Natural killer cell (primary cell): ENCODE data around the gene KIFAP3. TPM values are rescaled to one million over a fixed set of nuclear protein-coding genes. Genes with fewer than 3 reads are reported as not detected.

Source experiments
- ATAC-seq, 3 donors: fragments of 150-1000 bp in 2 of 3; fragments of 200-7000 bp in 1 of 3; cut with Tn5 transposase; 1 replicate in 1 of 3; 2 replicates in 2 of 3; pipeline ENCODE4 v1.10.0; 2021; ENCODE audit warnings: mild to moderate bottlenecking in 2 of 3, moderate library complexity in 2 of 3
- DNase-seq, 2 donors: peaks; one replicate each; pipeline versions ENCODE4 v3.0.0 to v3.0.0-alpha.2; 2013 to 2021; ENCODE audit warnings: mixed read lengths in 1 of 2
- H3K27ac ChIP-seq: one replicate; pipeline ENCODE4 v1.5.1; 2013; ENCODE audit warnings: mild to moderate bottlenecking, low read length
- H3K27me3 ChIP-seq: one replicate; pipeline ENCODE4 v1.6.1; 2013; ENCODE audit warnings: low read length; ENCODE audit not compliant: control insufficient read depth, insufficient read depth
- H3K36me3 ChIP-seq: one replicate; pipeline ENCODE4 v1.6.1; 2013; ENCODE audit warnings: low read length; ENCODE audit not compliant: control insufficient read depth, insufficient read depth
- H3K4me1 ChIP-seq: one replicate; pipeline ENCODE4 v1.6.1; 2013; ENCODE audit warnings: low read length; ENCODE audit not compliant: control insufficient read depth, insufficient read depth
- H3K4me3 ChIP-seq: one replicate; pipeline ENCODE4 v1.5.1; 2013; ENCODE audit warnings: low read length
- H3K9me3 ChIP-seq: one replicate; pipeline ENCODE4 v1.6.1; 2013; ENCODE audit warnings: low read length; ENCODE audit not compliant: control insufficient read depth, insufficient read depth
- H3K27ac Mint-ChIP-seq, 2 donors: one replicate each; pipeline ENCODE4 v1.8.0; 2022; ENCODE audit warnings: mild to moderate bottlenecking in 2 of 2, mixed read lengths in 2 of 2, moderate library complexity in 1 of 2
- H3K27me3 Mint-ChIP-seq, 2 donors: one replicate each; pipeline ENCODE4 v1.8.0; 2022; ENCODE audit warnings: low read depth in 2 of 2, mixed read lengths in 2 of 2
- H3K36me3 Mint-ChIP-seq: one replicate; pipeline ENCODE4 v1.8.0; 2022; ENCODE audit warnings: mixed read lengths
- H3K4me1 Mint-ChIP-seq, 2 donors: one replicate each; pipeline ENCODE4 v1.8.0; 2022; ENCODE audit warnings: mixed read lengths in 2 of 2
- H3K4me3 Mint-ChIP-seq: one replicate; pipeline ENCODE4 v1.8.0; 2022; ENCODE audit warnings: mild to moderate bottlenecking, moderate library complexity, mixed read lengths
- H3K9me3 Mint-ChIP-seq, 2 donors: one replicate each; pipeline ENCODE4 v1.8.0; 2022; ENCODE audit warnings: mixed read lengths in 2 of 2
- CTCF ChIP-seq: fragments of 200-600 bp; IDR thresholded peaks from one replicate; pipeline ENCODE4 v1.8.0; 2022; ENCODE audit warnings: antibody characterized with exemption
- WGBS: methylation state at CpG from one replicate; pipeline ENCODE4 v1.1.7; 2013; ENCODE audit warnings: missing lambda C conversion rate; ENCODE audit not compliant: insufficient coverage; 5-methylcytosine and 5-hydroxymethylcytosine counted together
- intact Hi-C: fragments of 100-400 bp; cut with micrococcal nuclease; formaldehyde crosslinking; loops from one replicate; pipeline ENCODE4 v1.14.2; 2022
- total RNA-seq, 4 donors: library from RNA; stranded (reverse); fragments of 120-200 nt in 1 of 4; gene quantifications; one replicate each; pipeline versions ENCODE4 v1.2.3 to v1.2.4, GENCODE V29; 2013 to 2022

KIFAP3 gene
- total RNA-seq, 3 donors from 2014 or later (not counting 1 experiment from before 2014, with no cell fraction given): 31.0 to 34.3 (median 33.7) TPM

GRCh38 chr1:169968174-169968573, 106.3 kb downstream of the KIFAP3 start:
- H3K27ac ChIP-seq: no peak overlapping the region
- no peaks in the 10 kb centered on the region for H3K9me3 ChIP-seq
- Mint-ChIP-seq H3K4me3 (no peak overlapping the region), H3K9me3 (no peaks in the 10 kb centered on the region), H3K4me1 (no peaks in the 10 kb centered on the region), H3K27me3 (no peaks in the 10 kb centered on the region), H3K36me3 (peaks cover 8% of the 10 kb centered on the region), H3K27ac (no peak overlapping the region)
- DNase-seq (no peak), ATAC-seq (no peak)
- H3K4me1 ChIP-seq: no peaks in the 10 kb centered on the region
- intact Hi-C loops: no loop called here
- peaks cover 9% of the 10 kb centered on the region for H3K36me3 ChIP-seq
- WGBS: 50% methylated on average over 2 of the region's 4 CpGs
- H3K27me3 ChIP-seq: no peaks in the 10 kb centered on the region
- TF ChIP-seq CTCF: no peak
- no peak overlapping the region for H3K4me3 ChIP-seq

- Histone ChIP-seq H3K36me3 (peaks cover 9% of the 10 kb centered on the region), H3K27me3 (no peaks in the 10 kb centered on the region), H3K4me3 (no peak overlapping the region), H3K27ac (no peak overlapping the region), H3K9me3 (no peaks in the 10 kb centered on the region), H3K4me1 (no peaks in the 10 kb centered on the region)
- intact Hi-C loops: no loop called here
- H3K27ac Mint-ChIP-seq: no peak overlapping the region
- no peak for TF ChIP-seq CTCF
- peaks cover 4% of the 10 kb centered on the region for H3K36me3 Mint-ChIP-seq
- 97% methylated on average over 2 of the region's 4 CpGs for WGBS
- no peaks in the 10 kb centered on the region for H3K27me3 Mint-ChIP-seq
- no peak for ATAC-seq
- DNase-seq: no peak
- H3K9me3 Mint-ChIP-seq: no peaks in the 10 kb centered on the region
- no peak overlapping the region for H3K4me3 Mint-ChIP-seq
- H3K4me1 Mint-ChIP-seq: no peaks in the 10 kb centered on the region
Measured at GRCh38 chr1:169964206-169964605, 110.3 kb downstream of the KIFAP3 start.

- H3K9me3 Mint-ChIP-seq: no peaks in the 10 kb centered on the region
- no peaks in the 10 kb centered on the region for H3K36me3 Mint-ChIP-seq
- H3K4me1 Mint-ChIP-seq: no peaks in the 10 kb centered on the region
- H3K27me3 Mint-ChIP-seq: no peaks in the 10 kb centered on the region
- Histone ChIP-seq H3K27me3 (no peaks in the 10 kb centered on the region), H3K4me3 (no peak overlapping the region), H3K9me3 (no peaks in the 10 kb centered on the region), H3K4me1 (no peaks in the 10 kb centered on the region), H3K36me3 (peaks cover 7% of the 10 kb centered on the region), H3K27ac (no peak overlapping the region)
- DNase-seq (no peak), ATAC-seq (no peak)
- TF ChIP-seq CTCF: no peak
- H3K27ac Mint-ChIP-seq: no peak overlapping the region
- no peak overlapping the region for H3K4me3 Mint-ChIP-seq
- intact Hi-C loops: no loop called here
Measured at GRCh38 chr1:169959686-169960085, 114.8 kb downstream of the KIFAP3 start.

- no peaks in the 10 kb centered on the region for H3K9me3 Mint-ChIP-seq
- Histone ChIP-seq H3K9me3 (no peaks in the 10 kb centered on the region), H3K4me1 (no peaks in the 10 kb centered on the region), H3K27ac (no peak overlapping the region), H3K27me3 (no peaks in the 10 kb centered on the region), H3K36me3 (peaks cover 11% of the 10 kb centered on the region), H3K4me3 (no peak overlapping the region)
- no peak overlapping the region for H3K27ac Mint-ChIP-seq
- H3K4me3 Mint-ChIP-seq: no peak overlapping the region
- intact Hi-C loops: no loop called here
- no peaks in the 10 kb centered on the region for H3K36me3 Mint-ChIP-seq
- WGBS: 100% methylated on average over 2 of the region's 3 CpGs
- DNase-seq (no peak), ATAC-seq (no peak)
- no peaks in the 10 kb centered on the region for H3K4me1 Mint-ChIP-seq
- H3K27me3 Mint-ChIP-seq: no peaks in the 10 kb centered on the region
- TF ChIP-seq CTCF: no peak
Measured at GRCh38 chr1:169958987-169959386, 115.5 kb downstream of the KIFAP3 start.
